Embryonic facial prominence (tissue), 1 donor: Measurements from ENCODE around the gene KLHL42.
"Not testable (repeated sequence)": the region's sequence is repeated elsewhere in the genome, so short reads cannot be mapped to it uniquely, and the experiment has no call there.

Source experiments
- DNase-seq: peaks from one replicate; pipeline ENCODE4 v3.0.0-alpha.2; 2016; ENCODE audit errors: extremely low spot score

Gene KLHL42

GRCh38 chr12:27779920-27780611 is at the start of gene KLHL42, which contains the start of gene MANSC4:
TSS of gene KLHL42 (plus strand) at chr12:27780233. CDS start at chr12:27780331, 98 bp downstream.
TSS of gene MANSC4 (minus strand) at chr12:27780236. CDS start at chr12:27771276, 8,960 bp downstream.
- DNase-seq: no peak

- DNase-seq: no peak
These were observed 47.8 kb upstream of the KLHL42 start for GRCh38 chr12:27732281-27732680.

- DNase-seq: peak; percentile 21
These were observed 46.9 kb upstream of the KLHL42 start for GRCh38 chr12:27733052-27733656.

GRCh38 chr12:27733791-27734190 is 46.2 kb upstream of the KLHL42 start:
- DNase-seq: no peak

GRCh38 chr12:27734321-27734720 is 45.7 kb upstream of the KLHL42 start:
- not testable (repeated sequence) for DNase-seq

- no peak for DNase-seq
These were observed 36.4 kb upstream of the KLHL42 start for GRCh38 chr12:27743601-27744000.

GRCh38 chr12:27745734-27746133 is 34.3 kb upstream of the KLHL42 start:
- DNase-seq: not testable (repeated sequence)

GRCh38 chr12:27747111-27747820 is 32.8 kb upstream of the KLHL42 start:
- DNase-seq: no peak

- no peak for DNase-seq
These were observed 28.5 kb upstream of the KLHL42 start for GRCh38 chr12:27751386-27752047.

GRCh38 chr12:27754795-27755194 is 25.2 kb upstream of the KLHL42 start:
- no peak for DNase-seq

- no peak for DNase-seq
These were observed 23.3 kb upstream of the KLHL42 start for GRCh38 chr12:27756670-27757195.

- no peak for DNase-seq
These were observed 17.3 kb upstream of the KLHL42 start for GRCh38 chr12:27762757-27763156.

GRCh38 chr12:27766587-27766986 is 13.4 kb upstream of the KLHL42 start:
- DNase-seq: no peak

GRCh38 chr12:27769142-27769673 is 10.8 kb upstream of the KLHL42 start:
- DNase-seq: no peak

GRCh38 chr12:27771481-27772327 is 8.3 kb upstream of the KLHL42 start:
- DNase-seq: no peak

GRCh38 chr12:27772328-27773049 is 7.5 kb upstream of the KLHL42 start:
- no peak for DNase-seq

GRCh38 chr12:27777141-27777540 is 2.9 kb upstream of the KLHL42 start:
- DNase-seq: no peak

- no peak for DNase-seq
These were observed 1.8 kb upstream of the KLHL42 start for GRCh38 chr12:27778206-27778605.

- no peak for DNase-seq
These were observed 565 bp upstream of the KLHL42 start for GRCh38 chr12:27779416-27779919.
